NOMO-1 treated with dmso at 0.1 percent for 144 hours (cell line): Measurements from ENCODE around the gene ABCF2.

Experiments
- DNase-seq: peaks from one replicate; lab custom pipeline; 2025; ENCODE audit not compliant: unreplicated experiment; lab: John Stamatoyannopoulos, UW

Gene ABCF2

GRCh38 chr7:151175047-151175792 lies 51.8 kb downstream of the ABCF2 start:
- no peak for DNase-seq

DNA sequence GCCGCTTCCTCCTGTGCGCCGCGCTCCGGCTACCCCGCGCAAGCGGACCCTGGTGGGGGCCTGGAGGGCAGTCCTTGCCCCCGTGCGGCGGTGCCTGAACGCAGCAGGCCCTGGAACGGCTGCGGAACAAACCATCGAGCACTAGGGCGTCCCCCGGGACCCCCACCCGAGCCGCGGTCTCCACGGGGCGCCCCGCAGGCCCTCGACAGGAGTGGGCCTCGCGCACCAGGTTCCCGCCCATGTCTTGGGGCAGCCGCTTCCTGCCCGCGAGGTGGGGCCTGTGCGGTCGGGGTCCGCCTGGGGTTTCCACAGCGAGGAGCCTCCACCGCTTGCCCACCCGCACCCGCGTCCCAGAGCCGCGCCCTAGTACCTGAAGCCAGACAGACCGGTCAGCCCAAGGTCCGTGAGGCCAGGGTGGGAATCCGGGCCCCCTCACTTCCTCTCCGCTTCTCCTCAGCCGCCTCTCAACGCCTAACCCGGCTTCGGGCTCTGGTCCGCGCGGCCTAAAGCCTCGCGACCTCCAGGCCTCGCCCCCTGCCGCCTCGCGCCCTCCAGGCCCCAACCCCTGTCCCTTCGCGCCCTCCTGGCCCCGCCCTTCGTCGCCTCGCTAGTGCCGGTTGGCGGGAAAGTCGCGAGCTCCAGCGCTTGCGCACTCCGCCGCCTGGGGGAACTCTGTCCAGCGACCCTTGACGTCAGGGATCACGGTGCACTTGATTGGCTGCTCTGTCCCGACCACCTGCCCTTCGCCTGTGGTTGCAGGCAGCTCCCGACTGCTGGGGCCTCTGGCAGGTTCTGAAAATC lies 52.6 kb downstream of the ABCF2 start:
- DNase-seq: no peak

DNA sequence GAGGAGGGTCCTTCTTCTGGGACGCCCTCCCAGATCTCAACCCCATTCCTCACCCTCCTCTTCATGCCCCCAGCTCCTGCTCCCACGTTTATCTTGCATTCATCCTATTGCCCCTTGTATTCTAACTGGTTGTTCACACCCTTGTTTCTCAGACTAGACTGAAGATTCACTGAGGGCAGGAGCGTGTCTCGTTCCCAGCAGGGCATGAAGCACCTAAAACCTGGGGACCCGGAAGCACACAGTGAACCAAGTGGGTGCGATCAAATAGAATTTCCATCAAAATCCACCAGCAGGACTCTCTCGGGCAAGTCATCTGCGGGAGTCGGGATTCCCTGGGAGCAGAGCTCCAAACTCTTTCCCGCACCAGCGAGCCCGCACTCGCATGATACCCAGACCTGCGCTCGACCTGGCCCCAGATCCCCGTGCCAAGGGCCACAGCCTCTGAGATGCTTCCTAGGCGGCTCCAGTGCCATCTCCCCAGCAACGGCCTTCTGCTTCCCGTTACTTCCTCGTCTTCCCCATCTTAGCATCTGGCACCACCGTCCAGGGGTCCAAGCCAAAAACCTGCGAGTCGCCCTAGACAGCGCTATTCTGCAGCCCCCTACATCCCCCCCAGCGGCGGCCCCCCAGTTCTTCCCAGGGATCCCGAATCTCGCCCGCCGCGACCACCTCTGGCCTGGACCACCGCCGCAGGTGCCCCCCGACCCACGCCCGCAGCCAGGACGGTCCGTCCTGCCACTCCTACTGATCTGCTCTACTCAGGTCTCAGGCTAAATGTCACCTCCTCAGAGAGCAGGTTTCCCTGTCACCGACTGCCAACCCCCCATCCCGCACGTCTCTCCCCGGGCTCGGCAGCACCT lies 53.4 kb downstream of the ABCF2 start:
- no peak for DNase-seq

- DNase-seq: no peak
Observed at GRCh38 chr7:151172273-151173141, 54.5 kb downstream of the ABCF2 start.

GRCh38 chr7:151168787-151169162 lies 58.2 kb downstream of the ABCF2 start:
- DNase-seq: no peak

DNA sequence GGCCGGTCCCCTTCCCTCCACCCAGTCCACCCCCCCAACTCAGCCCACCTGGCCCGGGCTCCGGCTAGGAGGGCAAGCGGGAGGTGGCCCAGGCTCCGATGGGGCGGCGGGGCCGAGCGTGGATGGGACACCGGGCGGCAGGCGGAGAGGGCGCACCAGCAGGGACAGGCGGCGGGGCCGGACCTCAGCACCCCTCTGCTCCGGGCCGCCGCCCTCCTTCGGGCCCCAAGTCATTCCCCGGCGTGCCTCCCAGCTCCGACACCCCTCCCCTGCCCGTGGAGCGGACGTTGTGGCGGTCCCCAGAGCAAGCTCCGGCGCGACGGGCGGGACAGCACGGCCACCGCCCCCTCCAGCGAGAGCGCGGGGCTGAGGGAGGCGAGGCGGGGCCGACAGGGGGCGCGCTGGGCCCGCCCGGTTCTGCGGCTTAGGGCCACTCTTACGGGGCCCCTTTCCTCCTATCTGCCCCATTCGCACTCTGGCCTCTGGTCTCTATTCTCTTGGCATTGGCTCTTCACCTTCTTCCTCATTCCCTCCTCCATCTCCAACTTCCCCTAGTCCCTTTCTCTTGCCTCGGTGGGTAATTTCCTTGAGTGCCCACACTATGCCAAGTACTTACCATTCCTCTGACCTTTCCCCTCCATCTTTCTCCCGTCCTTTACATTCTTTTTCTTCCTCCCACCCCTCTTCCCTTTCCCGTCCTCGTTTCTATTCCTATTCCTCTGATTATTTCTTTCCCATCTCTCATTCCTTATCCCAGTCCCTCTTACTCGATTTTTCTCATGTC lies 58.8 kb downstream of the ABCF2 start:
- peak; percentile 23 for DNase-seq

DNA sequence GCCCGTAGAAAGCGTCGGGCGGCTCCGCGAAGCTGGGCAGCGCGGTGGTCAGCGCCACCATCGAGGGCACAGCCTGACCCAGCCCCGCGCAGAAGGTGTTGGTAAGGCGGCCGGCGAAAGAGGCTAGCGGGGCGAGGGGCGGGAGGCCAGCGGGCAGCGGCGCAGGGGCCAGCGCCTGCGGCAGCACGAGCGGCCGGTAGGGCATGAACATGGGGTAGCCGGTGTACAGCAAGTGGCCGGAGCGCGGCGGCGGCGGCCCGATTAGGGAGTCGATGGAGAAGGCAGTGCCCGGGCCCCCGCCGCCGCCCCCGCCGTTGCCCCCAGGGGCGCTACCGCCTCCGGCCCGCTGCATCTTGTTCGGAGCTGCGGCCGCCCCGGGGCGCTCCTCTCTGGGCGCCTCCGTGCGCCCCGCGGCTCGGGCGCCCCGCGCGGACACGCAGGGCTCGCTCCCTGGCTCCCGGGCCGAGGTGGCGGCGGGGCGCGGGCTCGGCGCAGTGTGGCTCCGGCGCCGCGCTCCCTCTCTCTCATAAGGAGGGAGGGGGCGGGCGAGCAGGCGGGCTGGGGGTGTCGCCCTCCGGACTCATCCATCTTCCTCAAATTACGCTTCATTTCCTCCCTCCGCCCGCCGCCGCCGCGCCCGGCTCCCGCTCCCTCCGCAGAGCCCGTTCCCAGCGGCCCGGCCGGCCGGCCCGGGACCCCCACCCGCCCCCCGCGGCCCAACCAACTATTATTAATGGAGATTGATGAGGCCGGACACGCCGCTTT lies 59.6 kb downstream of the ABCF2 start, which contains the start of gene GBX1:
Gene GBX1 (minus strand): TSS at position 498 of the 765 bp plus-strand sequence. CDS start 146 bp downstream, at position 352.
- DNase-seq: no peak

GRCh38 chr7:151166629-151167196 lies 60.3 kb downstream of the ABCF2 start:
- DNase-seq: no peak
